Amniotic epithelial cell (primary cell): ENCODE measurements around the gene ELK1.
"Not testable (repeated sequence)": the region's sequence is repeated elsewhere in the genome, so short reads cannot be mapped to it uniquely, and the experiment has no call there.

ENCODE experiments used
- DNase-seq: peaks from one replicate; pipeline ENCODE4 v3.0.0-alpha.2; 2010; ENCODE audit warnings: low read depth

ELK1 gene

DNA sequence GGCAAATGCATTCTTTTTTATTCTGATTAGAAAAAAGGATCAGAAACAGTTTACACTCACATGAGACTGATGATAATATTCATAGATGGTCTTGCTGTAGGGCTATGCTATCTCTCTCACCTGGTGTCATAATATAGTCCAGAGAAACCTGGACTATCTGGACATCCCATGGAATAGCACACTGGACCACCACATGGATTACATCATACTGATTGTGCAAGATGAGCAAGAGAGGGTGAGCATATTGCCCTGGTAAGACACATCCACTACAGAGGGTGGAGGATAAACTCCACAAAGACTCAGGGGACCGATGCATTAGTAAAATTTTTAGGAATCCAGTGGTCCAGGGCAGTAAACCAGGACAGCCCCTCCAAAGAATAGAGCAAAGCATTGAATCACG is 38.9 kb downstream of the ELK1 start:
- peak; percentile 38 for DNase-seq

DNA sequence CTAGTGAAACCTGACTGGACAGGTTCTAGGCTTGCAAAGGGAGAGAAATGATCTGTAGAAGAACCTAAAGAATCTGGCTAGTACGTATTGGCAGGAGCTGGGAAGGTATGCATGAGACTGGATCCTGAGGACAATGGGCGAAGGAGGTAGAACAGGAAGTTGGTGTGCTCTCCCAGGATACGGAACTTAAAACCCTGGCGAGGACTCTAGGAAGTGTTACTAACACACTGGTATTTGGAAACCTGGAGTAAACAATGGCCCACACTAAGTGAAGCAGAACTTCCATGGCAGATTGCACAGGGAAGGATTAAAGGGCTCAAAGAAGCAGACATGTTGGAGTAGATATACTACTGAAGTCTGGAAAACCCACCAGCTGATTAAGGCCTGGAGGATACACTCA is 39.9 kb downstream of the ELK1 start:
- no peak for DNase-seq

- DNase-seq, result peak; percentile 17
Observed at GRCh38 chrX:47608130-47608810, 42.1 kb downstream of the ELK1 start.

GRCh38 chrX:47607091-47607490 is 43.3 kb downstream of the ELK1 start:
- DNase-seq, result peak; percentile 78

GRCh38 chrX:47605024-47605423 is 45.3 kb downstream of the ELK1 start:
- DNase-seq, result no peak

GRCh38 chrX:47603125-47603524 is 47.2 kb downstream of the ELK1 start:
- not testable (repeated sequence) for DNase-seq

GRCh38 chrX:47597222-47597621 is 53.1 kb downstream of the ELK1 start:
- DNase-seq, result no peak

GRCh38 chrX:47596256-47596655 is 54.1 kb downstream of the ELK1 start:
- peak; percentile 90 for DNase-seq

DNA sequence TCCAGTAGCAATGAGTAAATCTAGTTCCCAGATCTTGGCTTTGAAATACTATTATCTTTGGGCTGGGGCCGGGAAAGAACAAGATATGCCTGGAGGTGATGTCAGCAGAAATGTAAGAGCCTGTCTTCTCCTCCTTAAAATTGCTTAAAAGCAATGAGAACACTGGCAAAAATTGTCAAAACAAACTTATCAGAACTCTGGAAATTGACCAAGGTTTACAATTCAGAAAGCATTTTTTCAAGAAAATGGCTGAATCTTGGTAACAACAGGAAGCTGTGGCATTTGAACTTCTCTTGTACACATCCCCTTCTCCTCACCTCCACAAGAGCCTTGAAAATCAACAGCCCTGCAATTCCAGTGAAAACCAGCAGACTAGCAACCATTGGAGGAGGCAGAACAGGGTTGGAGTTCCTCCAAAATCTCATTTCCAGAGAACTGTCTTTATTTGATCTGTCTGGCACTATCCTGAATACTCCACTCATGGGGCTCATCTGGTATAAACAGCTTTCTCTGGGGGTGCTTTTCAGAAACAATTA is 54.6 kb downstream of the ELK1 start:
- peak; percentile 95 for DNase-seq

GRCh38 chrX:47593522-47593921 is 56.8 kb downstream of the ELK1 start:
- no peak for DNase-seq

- no peak for DNase-seq
Observed at GRCh38 chrX:47590984-47591383, 59.4 kb downstream of the ELK1 start.

DNA sequence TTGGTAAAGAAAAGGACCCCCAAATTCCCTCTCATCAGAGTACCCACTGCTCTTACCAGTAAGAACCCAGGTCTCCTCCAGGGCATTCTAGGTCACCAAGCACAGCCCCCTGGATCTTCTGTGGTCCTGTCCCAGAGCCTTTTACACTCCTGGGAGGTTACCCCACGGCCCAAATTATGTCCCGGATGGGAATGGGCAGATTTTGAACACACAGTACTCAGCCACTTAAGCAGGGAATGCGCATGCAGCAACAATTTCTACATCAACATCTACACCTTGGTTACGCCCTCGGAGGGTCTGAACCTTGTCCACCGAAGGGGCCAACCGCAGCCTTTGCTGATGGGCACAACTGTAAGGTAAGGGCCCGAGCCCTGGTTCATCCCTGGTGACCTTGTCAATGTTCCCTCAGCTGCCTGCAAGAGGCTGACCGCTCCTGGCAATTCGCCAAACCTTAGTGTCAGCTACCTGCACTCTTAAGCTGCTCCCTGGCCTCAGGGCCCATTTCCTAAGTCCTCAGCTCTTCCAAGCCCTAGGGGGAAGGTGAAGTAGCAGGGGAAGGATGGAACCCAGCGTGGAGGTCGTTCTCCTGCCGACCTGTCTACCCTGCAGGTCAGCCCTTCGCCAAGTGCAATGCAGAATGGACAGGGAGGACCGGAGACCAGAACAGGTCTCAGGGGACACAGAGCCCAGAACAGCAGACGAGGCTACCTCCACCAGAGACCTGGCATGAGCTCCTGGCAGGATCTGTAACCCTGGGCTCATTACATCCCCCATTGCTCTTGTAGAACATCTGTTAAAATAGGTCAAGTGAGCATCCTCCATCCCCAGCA is 62.2 kb downstream of the ELK1 start:
- DNase-seq, result no peak

GRCh38 chrX:47587091-47587891 is 63.1 kb downstream of the ELK1 start:
- peak; percentile 65 for DNase-seq

- no peak for DNase-seq
Observed at GRCh38 chrX:47586043-47586787, 64.1 kb downstream of the ELK1 start.
